ENCODE data around the gene TGFBR2.
"Not testable (repeated sequence)": the region's sequence is repeated elsewhere in the genome, so short reads cannot be mapped to it uniquely, and the experiment has no call there.

Gene TGFBR2

GRCh38 chr3:30620402-30621360 lies 14.3 kb downstream of the TGFBR2 start:
- DNase-seq = no peak

DNA sequence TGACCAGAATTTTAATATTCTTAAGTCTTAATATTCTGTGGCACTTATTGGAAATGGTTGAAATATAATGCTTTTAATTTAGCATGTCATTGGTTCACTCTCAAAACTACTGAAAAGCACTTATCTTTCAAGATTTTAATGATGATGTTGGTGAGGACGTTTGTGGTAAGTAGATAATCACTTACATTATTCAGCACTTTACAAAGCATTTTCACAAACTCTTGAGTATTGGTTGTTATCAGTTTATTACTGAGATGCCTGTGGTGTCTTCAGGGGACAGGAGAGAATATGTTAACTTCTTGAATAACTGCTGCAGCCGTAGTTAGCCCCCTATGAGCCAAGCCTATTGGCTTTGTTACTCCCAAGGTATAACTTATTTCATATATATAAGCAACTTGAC lies 15.2 kb downstream of the TGFBR2 start:
- no peak for DNase-seq

DNA sequence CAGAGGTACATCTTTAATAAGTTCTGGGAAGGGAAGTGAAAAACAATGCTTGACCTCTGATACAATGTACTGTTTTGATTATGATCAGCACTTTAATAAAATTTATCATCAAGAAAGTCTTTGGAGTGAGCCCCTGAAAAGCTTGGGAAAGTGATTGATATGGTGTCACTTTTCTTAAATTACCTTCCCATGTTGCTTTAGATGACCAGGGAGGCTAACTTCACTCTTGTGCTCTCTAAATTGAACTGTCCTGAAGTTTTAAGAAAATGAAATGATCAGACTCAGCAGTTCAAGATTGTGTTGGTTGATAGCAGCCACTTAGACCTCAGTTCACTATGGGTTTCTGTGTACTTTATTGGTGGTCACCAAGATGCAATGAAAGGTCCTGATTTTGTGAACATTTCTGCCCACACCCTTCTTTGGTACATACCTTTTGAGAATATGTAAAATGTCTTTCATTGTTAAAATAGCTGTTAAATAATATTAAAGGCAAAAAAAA lies 15.7 kb downstream of the TGFBR2 start:
- no peak for DNase-seq

GRCh38 chr3:30622790-30623189 lies 16.4 kb downstream of the TGFBR2 start:
- no peak for DNase-seq

- no peak for DNase-seq
These were observed 16.9 kb downstream of the TGFBR2 start for GRCh38 chr3:30623351-30623750.

- not testable (repeated sequence) for DNase-seq
These were observed 18.1 kb downstream of the TGFBR2 start for GRCh38 chr3:30624480-30624879.

GRCh38 chr3:30625541-30626438 lies 19.4 kb downstream of the TGFBR2 start:
- DNase-seq = no peak

DNA sequence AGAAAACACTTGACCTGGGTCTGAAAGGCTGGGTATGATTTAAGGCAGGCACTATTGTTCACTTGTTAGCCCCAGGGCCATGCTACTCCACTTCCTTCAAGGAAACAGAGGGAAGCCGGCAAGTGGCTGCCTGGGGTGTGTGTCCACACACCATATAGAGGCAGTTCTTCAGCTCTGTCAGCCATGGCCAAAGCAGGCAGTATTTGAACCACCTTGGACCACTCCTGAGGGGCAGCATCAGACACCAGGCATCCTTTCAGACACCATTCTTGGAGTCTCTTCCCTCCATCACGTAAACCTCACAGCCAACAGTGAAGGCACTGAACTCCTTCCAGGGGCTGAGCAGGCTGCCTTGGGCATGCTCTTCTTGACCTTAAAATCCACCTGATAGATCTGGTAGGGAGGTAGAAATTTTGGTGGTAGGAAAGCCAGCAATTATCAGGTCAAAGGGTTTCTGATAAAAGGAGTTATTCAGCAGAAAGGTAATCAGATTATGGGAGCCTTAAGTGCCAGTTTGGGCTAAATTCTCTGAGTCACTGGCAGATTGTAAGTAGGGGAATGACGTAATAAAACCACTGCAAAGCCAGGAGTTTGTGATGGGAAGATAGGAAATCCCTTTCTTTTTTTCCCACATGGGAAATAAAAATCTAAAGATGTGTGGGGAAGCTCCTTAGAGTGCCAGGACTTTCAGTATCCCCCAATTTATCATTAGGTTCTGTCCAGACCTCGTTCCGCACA lies 20.2 kb downstream of the TGFBR2 start:
- no peak for DNase-seq

DNA sequence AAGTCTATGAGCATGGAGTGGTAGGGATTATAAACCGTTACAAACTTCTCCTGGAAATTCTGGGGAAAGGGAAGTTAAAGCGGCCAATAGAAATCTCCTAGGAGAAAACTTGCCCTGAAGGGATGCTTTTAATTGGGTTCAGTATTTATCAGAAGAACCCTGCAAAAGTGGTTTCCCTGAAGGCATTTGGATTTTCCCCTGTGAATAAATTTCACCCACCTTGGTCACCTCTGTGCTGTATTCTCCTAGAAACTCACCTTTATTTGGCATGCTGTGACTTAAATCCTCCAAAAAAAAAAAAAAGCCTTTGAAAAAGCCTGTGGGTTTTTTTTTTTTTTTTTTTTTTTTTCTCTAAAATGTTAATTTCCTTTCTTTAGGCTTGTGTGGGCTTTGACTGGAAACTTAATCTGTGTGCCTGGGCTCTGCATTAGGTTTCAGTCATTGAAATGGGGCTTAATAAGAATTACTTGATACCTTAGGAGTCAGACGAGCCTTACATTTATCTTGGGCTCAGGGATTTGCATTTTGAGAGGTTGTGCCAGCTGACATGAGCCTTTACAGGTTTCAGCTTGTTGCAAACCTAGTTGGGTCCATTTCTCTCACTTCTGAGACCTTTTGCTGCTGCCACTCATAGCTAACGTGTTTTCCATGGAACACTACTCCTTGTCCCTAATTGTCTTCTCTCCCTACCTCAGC lies 22.0 kb downstream of the TGFBR2 start:
- no peak for DNase-seq

DNA sequence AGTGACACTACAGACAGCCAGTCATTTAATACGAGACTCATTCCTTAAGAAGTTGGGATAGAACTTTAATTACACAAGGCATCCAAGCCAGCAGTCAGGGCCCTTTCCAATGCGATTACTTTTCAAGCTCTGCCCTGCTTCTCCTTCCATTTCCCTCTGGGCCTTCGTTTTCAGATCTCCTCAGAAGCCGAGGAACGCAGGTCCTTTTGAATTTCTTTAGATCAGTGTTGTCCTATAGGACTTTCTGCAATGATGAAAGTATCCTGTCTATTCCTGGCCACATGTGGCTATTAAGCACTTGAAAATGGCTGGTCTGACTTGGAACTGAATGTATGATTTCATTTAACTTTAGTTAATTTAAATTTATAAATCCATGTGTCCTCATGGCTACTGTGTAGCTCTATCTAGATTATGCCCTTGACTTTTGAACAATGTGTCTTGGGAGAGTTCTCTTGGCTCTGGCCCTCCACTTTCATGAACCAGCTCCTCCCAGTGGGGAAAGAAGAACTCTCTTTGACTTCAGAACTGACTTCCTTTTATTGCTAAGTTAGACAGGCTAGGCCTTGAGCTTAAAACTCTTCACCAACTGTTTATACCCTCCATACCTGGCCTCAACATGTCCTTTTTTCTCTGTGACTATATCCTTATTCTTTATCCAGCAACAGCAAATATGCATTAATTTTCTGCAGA lies 22.6 kb downstream of the TGFBR2 start:
- DNase-seq = no peak

DNA sequence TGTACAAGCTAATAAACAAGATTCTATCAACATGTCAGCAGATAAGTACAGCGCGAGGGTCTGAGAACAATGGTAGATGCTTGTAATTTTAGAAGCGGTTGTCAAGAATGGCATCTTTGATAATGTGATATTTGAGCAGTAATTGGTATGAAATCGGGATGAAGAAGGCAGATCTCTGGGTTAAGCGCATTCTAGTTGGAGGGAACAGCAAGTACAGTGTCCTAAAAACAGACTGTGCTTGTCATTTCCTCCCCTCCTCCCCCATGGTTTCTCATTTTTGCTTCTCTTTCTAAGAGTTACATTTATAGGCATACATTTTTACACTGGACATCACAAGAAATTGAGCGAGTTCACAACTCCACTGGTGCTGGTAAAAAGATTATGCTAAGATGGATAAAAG lies 23.3 kb downstream of the TGFBR2 start:
- DNase-seq = no peak

GRCh38 chr3:30630238-30631030 lies 24.0 kb downstream of the TGFBR2 start:
- no peak for DNase-seq

- no peak for DNase-seq
These were observed 25.0 kb downstream of the TGFBR2 start for GRCh38 chr3:30631243-30631904.

DNA sequence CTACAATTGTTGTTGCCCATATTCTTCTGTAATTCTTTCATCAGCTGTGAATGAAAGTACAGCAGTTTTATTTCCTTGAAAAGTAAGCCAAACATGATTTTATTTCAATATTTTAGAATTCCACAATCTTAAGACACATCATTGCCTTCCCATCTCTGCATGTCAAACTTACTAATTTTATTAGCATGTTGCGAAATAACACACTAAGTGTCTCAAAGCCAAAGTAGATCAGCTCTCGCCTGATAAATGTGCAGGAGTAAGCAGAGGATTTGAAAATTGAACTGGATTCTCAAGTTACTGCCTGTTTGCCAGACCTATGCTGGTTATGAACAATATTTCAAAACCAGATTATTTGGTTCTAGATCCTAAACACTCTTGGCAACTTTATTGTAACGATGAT lies 25.7 kb downstream of the TGFBR2 start:
- no peak for DNase-seq

DNA sequence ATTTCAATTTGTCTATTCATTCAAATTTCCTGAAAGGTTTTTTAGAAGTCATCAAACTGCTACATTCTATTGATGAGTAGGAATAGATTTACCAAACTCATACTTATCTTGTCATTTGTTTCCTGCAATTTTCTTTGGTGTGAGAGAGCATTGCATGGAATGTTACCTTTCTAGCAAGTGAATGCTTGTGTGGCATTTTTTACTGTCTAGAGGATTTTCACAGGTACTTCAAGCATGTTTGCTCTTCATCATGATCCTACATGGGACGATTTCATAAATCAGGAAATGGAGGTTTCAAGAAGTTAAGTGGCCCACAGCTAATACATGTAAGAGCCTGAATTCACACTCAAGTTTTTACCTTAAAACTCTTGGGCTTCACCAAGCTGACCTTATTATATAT lies 26.1 kb downstream of the TGFBR2 start:
- DNase-seq = no peak

GRCh38 chr3:30633718-30634117 lies 27.3 kb downstream of the TGFBR2 start:
- no peak for DNase-seq

- no peak for DNase-seq
These were observed 28.6 kb downstream of the TGFBR2 start for GRCh38 chr3:30634761-30635735.

GRCh38 chr3:30637310-30638219 lies 31.2 kb downstream of the TGFBR2 start:
- no peak for DNase-seq
